Aorta (tissue), 5 donors: ENCODE results near the gene RANGRF. TPM values are rescaled to one million over a fixed set of nuclear protein-coding genes. Genes with fewer than 3 reads are reported as not detected.
A peak's percentile ranks its signal among the peaks of the same experiment; 100 is the strongest.

Experiments used
- ATAC-seq: fragments of 200-7000 bp; cut with Tn5 transposase; one replicate; pipeline ENCODE4 v1.9.1; 2022; ENCODE audit warnings: moderate library complexity; ENCODE audit not compliant: low FRiP score
- DNase-seq, 2 donors: peaks; one replicate each; pipeline ENCODE4 v3.0.0-alpha.2; 2020
- H3K27ac ChIP-seq, 2 donors: one replicate each; pipeline ENCODE4 v1.5.1; 2013; ENCODE audit warnings: low read length in 2 of 2, mild to moderate bottlenecking in 2 of 2, moderate library complexity in 2 of 2, control low read depth in 1 of 2, inconsistent platforms in 1 of 2, low read depth in 1 of 2
- H3K27me3 ChIP-seq, 2 donors: one replicate each; pipeline ENCODE4 v1.6.1; 2013; ENCODE audit warnings: control low read depth in 1 of 2, low read length in 1 of 2, mild to moderate bottlenecking in 1 of 2, moderate library complexity in 1 of 2; ENCODE audit not compliant: insufficient read depth in 2 of 2, control insufficient read depth in 1 of 2
- H3K36me3 ChIP-seq, 2 donors: one replicate each; pipeline ENCODE4 v1.6.1; 2013; ENCODE audit warnings: control low read depth in 1 of 2, low read length in 1 of 2, mild to moderate bottlenecking in 1 of 2; ENCODE audit not compliant: insufficient read depth in 2 of 2, control insufficient read depth in 1 of 2
- H3K4me1 ChIP-seq, 2 donors: one replicate each; pipeline ENCODE4 v1.6.1; 2013; ENCODE audit warnings: low read length in 2 of 2, control low read depth in 1 of 2, mild to moderate bottlenecking in 1 of 2, moderate library complexity in 1 of 2; ENCODE audit not compliant: insufficient read depth in 2 of 2, control insufficient read depth in 1 of 2
- H3K4me3 ChIP-seq, 2 donors: one replicate each; pipeline ENCODE4 v1.5.1; 2013; ENCODE audit warnings: low read length in 2 of 2, control low read depth in 1 of 2, mild to moderate bottlenecking in 1 of 2
- H3K9me3 ChIP-seq: one replicate; pipeline ENCODE4 v1.6.1; 2013; ENCODE audit warnings: mild to moderate bottlenecking, low read length; ENCODE audit not compliant: control insufficient read depth
- WGBS, 2 donors: extraction: QIAGEN DNeasy Blood & Tissue Kit; methylation state at CpG; one replicate each; pipeline ENCODE4 v1.1.7; 2013; 5-methylcytosine and 5-hydroxymethylcytosine counted together
- intact Hi-C, 2 donors: fragments of 100-400 bp; cut with DNase I; formaldehyde crosslinking; loops; one replicate each; pipeline versions ENCODE4 v1.14.2 to v1.15.0; 2022
- polyA plus RNA-seq, 2 donors: library from polyadenylated mRNA; stranded (reverse); fragments of 200-250 nt; gene quantifications; one replicate each; pipeline ENCODE4 v1.2.3, GENCODE V29; 2013
- total RNA-seq, 2 donors: library from RNA; stranded (reverse); fragmentation: NEBNext Ultra II Directional; extraction: Animal tissue kit (Norgen Biotek cat#: 25700); gene quantifications; one replicate each; pipeline ENCODE4 v1.2.1, GENCODE V29; 2021
- donor health status: healthy with polysubstance abuse.
- donor health status: Bipolar disorder and iron deficiency.
- donor health status: DM: no; HTN: no; CAD: no.
- donor health status: DM: no; HTN: no; CAD: no.
- donor health status: DM: yes; HTN: yes; CAD: no.

RANGRF gene
- total and polyA plus RNA-seq, 4 donors, result 20.3 to 53.7 (median 25.2) TPM

- intact Hi-C loops, result no loop called here
- no peak overlapping the region for H3K4me3 ChIP-seq
- ATAC-seq, result no peak
Observed at GRCh38 chr17:8283356-8283755, 5.1 kb upstream of the RANGRF start.

GRCh38 chr17:8284126-8284525 is 4.3 kb upstream of the RANGRF start:
- no peaks in the 10 kb centered on the region for H3K36me3 ChIP-seq
- intact Hi-C loops, result no loop called here
- no peak for DNase-seq
- H3K4me3 ChIP-seq, result no peak overlapping the region
- WGBS, 2 donors, result 89 to 92% methylated on average over 4 of the region's 4 CpGs
- H3K4me1 ChIP-seq, result no peaks in the 10 kb centered on the region
- H3K27ac ChIP-seq, result no peak overlapping the region
- no peaks in the 10 kb centered on the region for H3K9me3 ChIP-seq
- H3K27me3 ChIP-seq, result no peaks in the 10 kb centered on the region
- ATAC-seq, result no peak

More at GRCh38 chr17:8283356-8283755, 5.1 kb upstream of the RANGRF start:
- no peak for DNase-seq
- Histone ChIP-seq H3K4me1 (no peaks in the 10 kb centered on the region), H3K27ac (no peak overlapping the region), H3K36me3 (no peaks in the 10 kb centered on the region), H3K9me3 (no peaks in the 10 kb centered on the region), H3K27me3 (no peaks in the 10 kb centered on the region)
- WGBS, 2 donors, result 76 to 78% methylated on average over 4 of the region's 4 CpGs

GRCh38 chr17:8285270-8286181 is 2.9 kb upstream of the RANGRF start:
- Histone ChIP-seq H3K9me3 (no peaks in the 10 kb centered on the region), H3K36me3 (no peaks in the 10 kb centered on the region), H3K4me1 (no peaks in the 10 kb centered on the region), H3K4me3 (no peak overlapping the region), H3K27me3 (no peaks in the 10 kb centered on the region), H3K27ac (no peak overlapping the region)
- DNase-seq (no peak), ATAC-seq (no peak)
- 76 to 82% methylated on average over 10 of the region's 10 CpGs for WGBS, 2 donors
- intact Hi-C loops, result no loop called here

GRCh38 chr17:8287651-8288335 is 677 bp upstream of the RANGRF start:
- Histone ChIP-seq H3K36me3 (no peaks in the 10 kb centered on the region), H3K27ac (peak overlapping the region in 1 of 2 donors; percentile 42), H3K27me3 (no peaks in the 10 kb centered on the region), H3K4me1 (no peaks in the 10 kb centered on the region), H3K9me3 (no peaks in the 10 kb centered on the region), H3K4me3 (peak overlapping the region; percentile 31 to 43)
- no peak for ATAC-seq
- WGBS, 2 donors, result 31 to 32% methylated on average over 19 of the region's 19 CpGs
- intact Hi-C loops, result no loop called here
- no peak for DNase-seq

GRCh38 chr17:8289103-8289397 is 580 bp downstream of the RANGRF start:
- Histone ChIP-seq H3K4me1 (no peaks in the 10 kb centered on the region), H3K27ac (no peak overlapping the region), H3K9me3 (no peaks in the 10 kb centered on the region), H3K36me3 (no peaks in the 10 kb centered on the region), H3K4me3 (peak overlapping the region; percentile 43 to 44), H3K27me3 (no peaks in the 10 kb centered on the region)
- peak; percentile 87 to 94 for DNase-seq
- intact Hi-C loops, result no loop called here
- no peak for ATAC-seq
- 4% methylated on average over 17 of the region's 17 CpGs for WGBS, 2 donors

GRCh38 chr17:8290043-8290442 is 1.6 kb downstream of the RANGRF start:
- DNase-seq (no peak), ATAC-seq (no peak)
- Histone ChIP-seq H3K4me3 (no peak overlapping the region), H3K9me3 (no peaks in the 10 kb centered on the region), H3K27ac (no peak overlapping the region), H3K27me3 (no peaks in the 10 kb centered on the region), H3K36me3 (no peaks in the 10 kb centered on the region), H3K4me1 (no peaks in the 10 kb centered on the region)
- intact Hi-C loops, result no loop called here
- 40 to 57% methylated on average over 3 of the region's 3 CpGs for WGBS, 2 donors

- intact Hi-C loops, result no loop called here
- DNase-seq, result no peak
- 91 to 94% methylated on average over 5 of the region's 5 CpGs for WGBS, 2 donors
- no peaks in the 10 kb centered on the region for H3K9me3 ChIP-seq
- H3K27me3 ChIP-seq, result no peaks in the 10 kb centered on the region
- H3K4me1 ChIP-seq, result no peaks in the 10 kb centered on the region
- no peak overlapping the region for H3K4me3 ChIP-seq
- no peaks in the 10 kb centered on the region for H3K36me3 ChIP-seq
- ATAC-seq, result no peak
- H3K27ac ChIP-seq, result no peak overlapping the region
Observed at GRCh38 chr17:8292639-8293395, 4.3 kb downstream of the RANGRF start.

- ATAC-seq, result no peak
- Histone ChIP-seq H3K9me3 (no peaks in the 10 kb centered on the region), H3K27me3 (no peaks in the 10 kb centered on the region), H3K4me3 (no peak overlapping the region), H3K27ac (no peak overlapping the region), H3K36me3 (no peaks in the 10 kb centered on the region), H3K4me1 (no peaks in the 10 kb centered on the region)
- no peak for DNase-seq
- intact Hi-C loops, result loop anchor here in 1 of 2 donors (2.0 kb wide), 2 partner anchors 46 to 72 kb away; partner anchors contain the start of genes CTC1 and PFAS
- 95 to 96% methylated on average over 9 of the region's 9 CpGs for WGBS, 2 donors
Observed at GRCh38 chr17:8294361-8294760, 5.9 kb downstream of the RANGRF start.
